Measurements from ENCODE around the gene TENM4. TPM values are rescaled to one million over a fixed set of nuclear protein-coding genes. Genes with fewer than 3 reads are reported as not detected.

Gene TENM4
- total RNA-seq, 1 donor from 2014 or later = 11.9 TPM

- no peak overlapping the region for H3K27ac ChIP-seq
- DNase-seq (ENCODE audit: low spot score in 2 of 2) = no peak
- no peaks in the 10 kb centered on the region for H3K36me3 ChIP-seq
- no peak overlapping the region for H3K4me3 ChIP-seq
- intact Hi-C loops (cut with DNase I) = no loop called here
- peaks cover 0 to 3% of the 10 kb centered on the region in 2 donors for H3K4me1 ChIP-seq
- no peaks in the 10 kb centered on the region for H3K27me3 ChIP-seq
- H3K9me3 ChIP-seq = no peaks in the 10 kb centered on the region
- no peak for TF ChIP-seq CTCF (IDR thresholded peaks at IDR 0.05)
These were observed 353.4 kb downstream of the TENM4 start for GRCh38 chr11:79087238-79087960.

GRCh38 chr11:79086056-79086455, 354.8 kb downstream of the TENM4 start:
- no peak overlapping the region for H3K4me3 ChIP-seq
- H3K4me1 ChIP-seq = peaks cover 0 to 3% of the 10 kb centered on the region in 2 donors
- H3K27me3 ChIP-seq = no peaks in the 10 kb centered on the region
- no peaks in the 10 kb centered on the region for H3K36me3 ChIP-seq
- intact Hi-C loops (cut with DNase I) = no loop called here
- no peak overlapping the region for H3K27ac ChIP-seq
- TF ChIP-seq CTCF (IDR thresholded peaks at IDR 0.05) = no peak
- no peak for DNase-seq (ENCODE audit: low spot score in 2 of 2)
- H3K9me3 ChIP-seq = no peaks in the 10 kb centered on the region

GRCh38 chr11:79084382-79084781, 356.4 kb downstream of the TENM4 start:
- TF ChIP-seq CTCF (IDR thresholded peaks at IDR 0.05) = no peak
- Histone ChIP-seq H3K4me3 (no peak overlapping the region), H3K27ac (no peak overlapping the region), H3K9me3 (no peaks in the 10 kb centered on the region), H3K4me1 (peaks cover 0 to 3% of the 10 kb centered on the region in 2 donors), H3K36me3 (no peaks in the 10 kb centered on the region), H3K27me3 (no peaks in the 10 kb centered on the region)
- no peak for DNase-seq (ENCODE audit: low spot score in 2 of 2)
- intact Hi-C loops (cut with DNase I) = no loop called here

- Histone ChIP-seq H3K4me3 (no peak overlapping the region), H3K9me3 (no peaks in the 10 kb centered on the region), H3K27ac (no peak overlapping the region), H3K4me1 (peaks cover 0 to 3% of the 10 kb centered on the region in 2 donors), H3K27me3 (no peaks in the 10 kb centered on the region), H3K36me3 (no peaks in the 10 kb centered on the region)
- intact Hi-C loops (cut with DNase I) = no loop called here
- TF ChIP-seq CTCF (IDR thresholded peaks at IDR 0.05) = no peak
- no peak for DNase-seq (ENCODE audit: low spot score in 2 of 2)
These were observed 357.5 kb downstream of the TENM4 start for GRCh38 chr11:79083352-79083751.

GRCh38 chr11:79082907-79083306, 357.9 kb downstream of the TENM4 start:
- no peak for DNase-seq (ENCODE audit: low spot score in 2 of 2)
- intact Hi-C loops (cut with DNase I) = no loop called here
- Histone ChIP-seq H3K4me3 (no peak overlapping the region), H3K27me3 (no peaks in the 10 kb centered on the region), H3K9me3 (no peaks in the 10 kb centered on the region), H3K4me1 (peaks cover 0 to 3% of the 10 kb centered on the region in 2 donors), H3K36me3 (no peaks in the 10 kb centered on the region), H3K27ac (no peak overlapping the region)
- no peak for TF ChIP-seq CTCF (IDR thresholded peaks at IDR 0.05)
